GM03348 (cell line): ENCODE data around the gene SOX8.

Experiments
- DNase-seq: peaks from one replicate; pipeline ENCODE4 v3.0.0; 2012; ENCODE audit warnings: low spot score

The SOX8 gene

GRCh38 chr16:1026784-1027500 is 45.4 kb downstream of the SOX8 start:
- DNase-seq: no peak

DNA sequence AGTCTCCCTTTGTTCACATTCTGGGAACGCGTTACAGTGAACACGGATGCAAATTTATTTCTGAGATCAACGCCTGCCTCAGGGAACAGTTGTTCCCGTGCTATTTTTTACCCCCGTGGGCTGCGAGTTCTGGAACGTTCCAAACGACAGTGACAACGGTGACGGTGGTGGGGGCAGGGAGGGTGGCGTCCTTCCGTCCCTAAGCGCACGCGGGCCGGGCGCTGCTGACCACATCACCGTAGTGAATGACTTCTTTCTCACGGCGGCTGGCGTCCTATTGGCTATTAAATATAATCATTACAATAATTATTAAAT is 45.9 kb downstream of the SOX8 start:
- DNase-seq: no peak

DNA sequence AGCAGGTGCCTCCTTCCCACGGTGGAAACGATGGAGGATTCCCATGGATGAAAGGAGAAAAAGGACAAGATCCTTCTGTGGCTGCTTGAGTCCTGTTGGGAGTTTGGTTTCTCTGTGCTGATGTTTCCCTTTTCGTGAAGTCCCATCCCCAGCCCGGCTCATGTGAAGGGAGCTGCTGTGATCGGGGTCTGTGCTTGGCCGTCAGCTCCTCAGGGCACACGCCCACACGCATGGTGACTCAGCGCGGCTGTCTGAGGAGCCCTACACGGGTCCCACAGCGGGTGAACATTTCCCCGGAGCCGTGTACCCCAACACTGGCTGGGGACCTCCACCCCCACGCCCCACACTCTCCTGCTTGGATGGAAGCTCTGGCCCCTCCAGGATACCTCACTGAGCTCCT is 46.5 kb downstream of the SOX8 start:
- no peak for DNase-seq

DNA sequence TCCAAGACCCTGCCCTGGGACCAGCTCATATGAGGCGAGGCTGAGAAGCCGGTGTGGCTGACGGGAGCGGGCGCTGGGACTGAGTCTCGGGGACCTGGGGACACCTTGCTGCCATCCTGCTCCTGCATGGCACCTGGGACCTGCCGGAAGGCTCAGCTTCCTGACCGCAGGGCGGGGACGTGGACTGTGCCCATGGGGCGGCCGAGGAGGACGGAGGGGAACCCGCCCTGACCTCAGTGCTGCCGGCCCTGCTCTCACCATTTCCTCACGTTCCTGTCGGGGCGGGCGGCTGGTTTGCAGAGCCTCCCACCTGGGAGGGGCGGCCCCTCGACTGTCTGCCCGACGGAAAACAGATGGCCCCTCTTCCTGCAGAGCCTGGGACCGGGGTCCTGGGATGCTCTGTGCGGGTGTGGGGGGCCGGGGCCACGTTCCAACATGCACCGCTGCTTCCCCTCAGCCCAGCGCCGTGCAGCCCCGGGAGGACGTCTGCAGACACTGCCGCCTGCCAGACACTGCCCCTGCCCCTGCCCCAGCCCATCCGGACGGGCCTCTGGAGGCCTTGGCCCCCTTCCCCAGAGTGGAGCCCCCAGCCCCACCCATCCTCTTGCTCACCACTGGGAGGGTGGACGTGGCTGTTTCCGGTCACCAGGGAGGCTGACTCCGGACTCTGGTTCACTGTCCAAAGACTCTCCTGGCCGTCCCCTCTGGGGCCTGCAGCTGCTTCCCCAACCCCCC is 47.1 kb downstream of the SOX8 start:
- DNase-seq: no peak

GRCh38 chr16:1029259-1029545 is 47.6 kb downstream of the SOX8 start:
- no peak for DNase-seq

- DNase-seq: no peak
Observed at GRCh38 chr16:1030473-1030901, 48.9 kb downstream of the SOX8 start.

DNA sequence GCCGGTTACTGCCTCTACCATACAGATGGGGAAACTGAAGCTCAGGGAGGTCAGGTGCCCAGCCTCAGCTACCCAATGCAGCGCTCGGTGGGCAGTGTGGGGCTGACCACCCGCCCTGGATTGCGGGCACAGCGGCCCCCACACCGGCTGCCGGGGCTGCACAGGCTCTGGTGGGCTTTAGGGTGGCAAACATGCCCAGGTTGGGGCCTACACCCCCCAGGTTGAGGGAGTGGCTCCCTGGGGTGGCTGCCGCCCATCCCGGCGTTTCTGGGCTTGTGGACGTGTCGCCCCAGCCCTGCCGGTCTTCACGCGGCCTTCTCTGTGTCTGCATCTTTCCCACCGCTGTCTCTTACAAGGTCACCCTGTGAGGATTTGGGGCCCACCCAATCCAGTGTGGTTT is 50.1 kb downstream of the SOX8 start:
- DNase-seq: no peak

DNA sequence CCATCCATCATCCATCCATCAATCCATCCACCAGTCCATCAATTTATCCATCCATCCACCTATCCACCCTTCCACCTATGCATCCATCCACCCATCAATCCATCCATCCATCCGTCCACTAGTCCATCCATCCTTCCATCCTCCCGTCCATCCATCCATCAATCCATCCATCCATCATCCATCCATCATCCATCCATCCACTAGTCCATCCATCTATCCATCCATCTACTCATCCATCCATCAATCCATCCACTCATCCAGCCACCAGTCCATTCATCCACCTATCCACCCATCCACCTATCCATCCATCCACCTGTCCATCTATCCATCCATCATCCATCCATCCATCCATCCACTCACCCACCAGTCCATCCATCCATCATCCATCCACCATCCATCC is 51.0 kb downstream of the SOX8 start:
- DNase-seq: no peak

- no peak for DNase-seq
Observed at GRCh38 chr16:1033128-1033679, 51.6 kb downstream of the SOX8 start.

GRCh38 chr16:1034230-1035065 is 52.9 kb downstream of the SOX8 start:
- no peak for DNase-seq

DNA sequence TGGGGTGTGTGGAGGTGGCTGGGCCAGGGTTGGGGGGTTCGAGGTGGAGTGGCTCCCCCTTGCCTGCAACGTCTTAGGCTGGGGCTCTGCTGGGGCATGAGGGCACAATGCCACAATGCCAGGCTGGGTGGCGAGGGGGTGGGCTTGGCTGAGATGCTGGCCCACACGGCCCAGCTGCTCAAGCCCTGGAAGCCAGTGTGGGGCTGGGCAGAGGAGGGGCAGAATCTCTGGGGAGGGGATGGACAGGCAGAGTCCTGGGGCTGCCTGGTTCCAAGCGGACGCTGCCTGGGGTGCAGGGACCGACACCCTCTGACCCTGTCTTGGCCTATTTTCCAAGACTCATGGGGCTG is 53.5 kb downstream of the SOX8 start:
- DNase-seq: no peak

DNA sequence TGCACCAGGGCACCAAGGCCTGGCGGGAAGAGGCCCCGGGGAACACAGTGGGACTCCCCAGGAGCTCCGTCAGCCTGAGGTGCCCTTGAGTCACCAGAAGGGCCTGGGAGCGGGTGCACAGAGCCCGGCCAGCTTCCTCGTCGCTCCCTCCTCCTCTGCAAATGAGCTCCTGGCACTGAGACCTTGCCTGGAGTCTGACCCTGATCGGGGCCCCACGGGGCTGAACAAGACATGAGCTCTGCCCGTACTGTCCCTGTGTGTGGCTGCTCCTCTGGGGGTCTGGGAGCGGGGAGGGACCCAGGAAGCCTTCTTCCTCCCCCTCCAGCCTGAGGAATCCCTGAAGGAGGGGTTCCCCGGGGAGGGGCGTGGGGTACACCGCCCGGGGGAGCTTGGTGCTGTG is 54.6 kb downstream of the SOX8 start:
- no peak for DNase-seq
